GM21717 (cell line): ENCODE results near the gene SPACA9.

Source experiments
- ATAC-seq: cut with Tn5 transposase; IDR thresholded peaks from one replicate; pipeline ENCODE4 v1.9.1; 2021; ENCODE audit warnings: mild to moderate bottlenecking, moderate library complexity; ENCODE audit not compliant: unreplicated experiment

The SPACA9 gene

DNA sequence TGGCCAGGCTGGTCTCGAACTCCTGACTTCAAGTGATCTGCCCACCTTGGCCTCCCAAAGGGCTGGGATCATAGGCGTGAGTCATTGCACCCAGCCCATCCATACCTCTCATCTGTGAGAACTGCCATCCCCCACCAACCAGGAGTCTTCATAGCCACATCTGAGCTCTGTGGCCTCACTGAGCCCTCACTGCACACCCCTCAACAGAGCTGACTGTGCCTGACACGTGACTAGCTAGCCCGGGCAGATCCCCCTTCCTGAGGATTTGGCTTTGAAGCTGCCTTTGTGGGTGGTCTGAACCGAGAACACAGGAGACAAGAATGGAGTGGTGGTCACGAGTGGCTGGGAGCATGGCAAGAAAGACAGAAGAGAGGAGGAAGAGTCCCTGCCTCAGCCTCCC is 16.2 kb upstream of the SPACA9 start:
- no peak for ATAC-seq

DNA sequence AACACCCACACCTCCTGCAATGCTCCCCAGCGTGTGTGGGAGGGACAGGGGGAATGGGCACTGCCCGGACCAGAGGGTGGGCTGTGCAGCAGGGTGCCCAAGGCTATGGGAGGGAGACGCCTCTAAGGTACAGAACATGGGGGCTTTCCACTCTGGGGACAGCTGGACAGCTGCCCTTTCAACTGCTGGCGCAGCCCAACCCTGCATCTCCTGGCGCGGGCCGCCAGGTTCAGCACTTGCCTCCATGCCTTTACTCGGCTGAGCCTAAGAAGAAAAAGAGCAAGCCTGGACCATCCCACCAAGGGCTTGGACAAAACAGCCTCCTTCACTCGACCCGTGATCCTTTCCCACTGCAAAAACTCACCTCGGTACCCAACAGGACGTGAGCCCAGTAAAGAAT is 15.6 kb upstream of the SPACA9 start:
- no peak for ATAC-seq

- no peak for ATAC-seq
Measured at GRCh38 chr9:132864277-132864676, 14.4 kb upstream of the SPACA9 start.

GRCh38 chr9:132864691-132865090 is 14.0 kb upstream of the SPACA9 start:
- no peak for ATAC-seq

DNA sequence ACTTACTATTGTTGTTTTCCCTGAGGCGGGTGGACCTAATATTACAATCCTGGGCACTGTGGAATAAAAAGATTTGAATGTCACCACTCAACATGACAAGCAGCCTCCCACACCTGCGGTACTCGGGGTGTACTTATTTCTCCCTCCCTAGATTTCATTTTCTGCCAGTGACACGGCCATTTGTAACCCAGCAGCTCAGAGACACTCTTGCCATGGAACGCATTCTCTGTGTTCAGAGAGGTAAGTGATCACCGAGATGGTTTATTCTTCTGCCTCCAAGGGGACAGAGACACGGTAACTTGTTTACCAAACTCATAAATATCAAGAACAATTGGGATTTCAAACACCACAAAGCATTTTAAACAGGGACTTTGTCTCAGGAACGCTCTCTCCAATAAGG is 11.8 kb upstream of the SPACA9 start:
- no peak for ATAC-seq

GRCh38 chr9:132869266-132869665 is 9.4 kb upstream of the SPACA9 start:
- no peak for ATAC-seq

GRCh38 chr9:132873403-132873802 is 5.3 kb upstream of the SPACA9 start:
- ATAC-seq, result no peak

GRCh38 chr9:132875159-132875558 is 3.5 kb upstream of the SPACA9 start:
- no peak for ATAC-seq

GRCh38 chr9:132876849-132877248 is 1.8 kb upstream of the SPACA9 start:
- no peak for ATAC-seq

- no peak for ATAC-seq
Measured at GRCh38 chr9:132877458-132877823, 1.3 kb upstream of the SPACA9 start.

GRCh38 chr9:132877824-132878694 is 639 bp upstream of the SPACA9 start, which contains the start of gene AK8:
AK8 (minus strand) TSS chr9:132878284; CDS start chr9:132878255, 29 bp downstream.
- ATAC-seq, result peak; percentile 49

DNA sequence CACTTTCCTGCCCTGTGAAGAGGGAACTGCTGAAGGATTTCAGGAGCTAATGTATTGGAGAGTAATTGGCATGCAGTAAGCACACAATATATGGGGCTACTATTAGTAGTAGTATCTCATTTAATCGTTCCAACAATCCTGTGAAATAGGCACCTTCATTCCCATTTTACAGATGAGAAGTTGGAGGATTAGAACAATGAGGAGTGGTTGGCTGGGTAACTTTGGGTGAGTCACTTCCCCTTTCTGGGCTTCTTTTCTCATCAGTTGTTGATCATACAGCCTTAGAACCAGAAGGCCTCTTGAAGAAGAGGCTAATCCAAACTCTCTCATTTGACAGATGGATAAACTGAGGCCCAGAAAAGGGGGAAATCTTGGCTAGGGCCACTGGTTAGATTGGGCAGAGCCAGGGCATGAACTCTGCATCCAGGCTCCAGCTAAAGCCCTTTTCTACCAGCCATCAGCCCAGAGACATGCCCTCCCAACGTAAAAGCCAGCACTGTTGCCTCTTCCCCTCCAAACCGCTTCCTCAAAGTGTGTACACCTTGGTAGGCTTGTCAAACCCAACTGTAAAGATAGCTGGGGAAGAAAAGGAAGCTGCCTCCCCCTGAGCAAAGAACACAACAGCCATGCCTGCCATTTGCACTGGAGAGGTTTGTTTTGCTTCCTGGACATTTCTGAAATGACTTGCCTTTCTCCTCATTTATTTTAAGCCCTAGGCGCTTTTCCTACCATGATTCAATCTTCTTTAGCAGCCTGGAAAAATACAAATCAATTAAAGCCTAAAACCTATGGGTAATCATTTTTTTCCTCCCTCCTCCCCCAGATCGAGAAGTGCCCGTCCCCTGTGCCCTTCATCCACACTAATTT is 992 bp downstream of the SPACA9 start:
- no peak for ATAC-seq

DNA sequence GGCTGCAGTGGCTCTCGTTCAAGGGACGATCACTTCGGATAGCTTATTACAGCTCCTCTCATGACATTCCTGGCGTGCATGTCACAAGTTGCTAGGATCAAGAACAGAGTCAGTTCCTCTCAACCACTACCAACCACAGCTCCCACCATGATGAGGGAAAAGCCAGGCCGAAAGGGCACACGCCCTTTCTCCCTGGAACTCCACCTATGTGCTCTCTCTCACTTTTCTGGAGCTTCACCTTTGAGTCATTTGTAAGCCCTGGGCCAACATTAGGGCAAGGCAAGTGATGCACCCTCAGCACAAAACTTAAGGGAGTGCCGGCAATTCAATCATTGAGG is 1.6 kb downstream of the SPACA9 start:
- ATAC-seq, result no peak

DNA sequence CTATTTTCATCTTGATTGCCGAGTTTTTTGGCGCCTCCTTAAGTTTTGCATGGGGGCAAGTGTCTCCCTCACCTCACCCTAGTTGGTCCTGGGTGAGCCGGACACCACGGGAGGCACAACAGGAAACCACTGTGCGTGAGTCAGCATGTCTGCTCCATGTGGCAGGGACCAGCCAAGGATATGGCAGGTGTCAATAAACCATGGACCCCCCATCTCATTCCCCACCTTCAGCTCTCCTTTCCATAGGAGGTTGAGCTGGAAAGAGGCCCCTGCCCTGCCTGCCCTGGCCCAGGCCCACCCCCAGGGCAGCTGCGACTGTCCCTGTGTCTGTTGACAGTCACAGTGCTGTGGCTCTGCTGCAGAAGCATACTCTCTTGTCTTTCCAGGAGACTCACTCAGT is 3.1 kb downstream of the SPACA9 start:
- ATAC-seq, result no peak

DNA sequence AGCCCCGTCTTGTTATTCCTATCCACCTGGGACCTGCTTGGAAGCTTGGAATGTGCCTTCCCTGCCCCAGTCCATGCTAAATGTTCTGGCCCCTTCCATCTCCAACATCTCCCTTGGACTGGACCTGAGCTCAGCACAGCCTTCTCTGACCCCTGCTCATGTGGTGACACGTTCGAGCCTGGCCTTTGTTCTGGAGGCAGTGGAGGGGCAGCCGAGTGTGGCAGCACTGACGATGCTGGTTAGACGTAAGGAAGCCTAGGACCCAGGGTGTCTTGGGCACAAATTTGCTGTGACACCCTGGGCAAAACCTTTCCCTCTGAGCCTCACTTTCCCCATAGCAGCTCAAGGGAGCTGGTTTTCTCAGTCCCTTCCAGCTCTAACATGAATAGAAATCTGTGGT is 3.9 kb downstream of the SPACA9 start:
- ATAC-seq, result no peak

DNA sequence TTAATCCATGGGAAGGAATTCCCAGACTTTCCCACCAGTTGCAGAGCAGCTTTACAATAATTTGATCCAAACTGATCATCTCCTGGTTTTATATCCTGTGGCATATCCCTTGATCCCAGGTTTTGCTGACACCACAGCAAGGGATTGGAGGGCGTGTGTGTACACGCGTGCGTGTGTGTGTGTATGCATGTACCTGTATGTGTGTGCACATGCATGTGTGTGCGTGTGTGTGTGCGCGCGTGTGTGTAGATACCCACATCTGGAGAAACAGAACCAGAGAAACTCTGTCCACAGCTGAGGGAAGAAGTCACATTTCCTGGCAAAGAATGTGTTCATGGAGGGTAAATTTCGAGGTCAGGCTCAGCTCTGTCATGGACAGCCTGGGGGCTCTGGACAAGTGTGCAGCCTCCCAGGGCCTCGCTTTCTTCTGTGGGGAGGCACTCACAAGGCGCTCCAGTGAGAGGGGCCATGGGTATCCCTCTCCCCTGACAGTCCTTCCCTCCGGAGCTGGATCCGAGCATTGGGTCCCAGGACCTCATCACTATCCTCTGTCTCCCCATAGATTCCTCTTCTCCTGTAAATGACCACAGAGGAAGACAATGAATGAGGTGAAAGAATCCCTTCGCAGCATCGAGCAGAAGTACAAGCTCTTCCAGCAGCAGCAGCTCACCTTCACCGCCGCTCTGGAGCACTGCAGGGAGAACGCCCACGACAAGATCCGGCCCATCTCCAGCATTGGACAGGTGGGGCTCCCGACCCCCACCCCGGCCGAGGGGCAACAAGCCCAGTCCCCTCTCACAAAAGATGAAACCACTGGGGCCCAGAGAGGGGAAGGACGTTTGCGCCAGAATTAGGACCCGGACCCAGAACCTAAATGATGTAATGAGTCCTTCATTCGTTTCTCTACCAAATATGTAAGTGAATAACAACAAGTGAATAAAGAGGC is 4.9 kb downstream of the SPACA9 start:
- ATAC-seq, result no peak

- no peak for ATAC-seq
Measured at GRCh38 chr9:132885720-132886333, 7.1 kb downstream of the SPACA9 start.

DNA sequence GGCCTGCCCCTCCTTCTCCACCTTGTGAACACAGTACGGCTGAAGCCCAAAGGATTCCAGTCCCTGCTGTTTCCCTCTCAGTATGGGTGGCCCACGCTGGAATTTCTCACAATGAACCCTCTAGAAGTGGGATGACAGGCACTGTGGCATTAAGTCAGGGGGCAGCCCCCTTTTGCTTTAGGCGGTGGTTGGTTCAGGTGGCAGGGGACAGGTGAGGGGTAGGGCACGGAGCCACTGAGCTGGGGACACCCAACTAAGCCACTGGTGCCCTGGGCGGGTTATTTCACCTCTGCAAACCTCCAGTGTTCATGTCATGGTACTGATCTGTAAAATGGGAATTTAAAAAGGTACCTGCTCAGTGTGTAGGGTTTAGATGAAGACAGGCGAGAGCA is 7.6 kb downstream of the SPACA9 start:
- ATAC-seq, result no peak

GRCh38 chr9:132887181-132888120 is 8.8 kb downstream of the SPACA9 start:
- no peak for ATAC-seq
